GM23338 (cell line): ENCODE measurements around the gene CECR2. TPM values are rescaled to one million over a fixed set of nuclear protein-coding genes. Genes with fewer than 3 reads are reported as not detected.

Source experiments
- ATAC-seq: fragments of 200-7000 bp; cut with Tn5 transposase; 3 replicates; pipeline ENCODE4 v1.9.1; 2020
- DNase-seq: peaks from one replicate; pipeline ENCODE4 v3.0.0-alpha.2; 2015; ENCODE audit warnings: low spot score
- H2AFZ ChIP-seq: fragments of 200-600 bp; sonication (generic); 2 replicates; pipeline ENCODE4 v1.8.0; 2016; ENCODE audit warnings: antibody characterized with exemption, mild to moderate bottlenecking, moderate library complexity
- H3F3A ChIP-seq: fragments of 200-600 bp; sonication (generic); replicated peaks from 2 replicates; pipeline ENCODE4 v1.8.0; 2017; ENCODE audit warnings: antibody characterized with exemption, mixed run types, low read depth
- H3K27ac ChIP-seq: fragments of 200-600 bp; sonication (generic); 2 replicates; pipeline ENCODE4 v1.6.1; 2016; ENCODE audit warnings: low read depth
- H3K27me3 ChIP-seq: fragments of 200-600 bp; sonication (generic); 2 replicates; pipeline ENCODE4 v1.8.0; 2016; ENCODE audit warnings: mild to moderate bottlenecking, mixed run types, moderate library complexity; ENCODE audit not compliant: insufficient read depth
- H3K36me3 ChIP-seq: fragments of 200-600 bp; sonication (generic); 2 replicates; pipeline ENCODE4 v1.8.0; 2016; ENCODE audit warnings: mild to moderate bottlenecking; ENCODE audit not compliant: insufficient read depth
- H3K4me1 ChIP-seq: fragments of 200-600 bp; sonication (generic); 2 replicates; pipeline ENCODE4 v1.8.0; 2016; ENCODE audit warnings: mild to moderate bottlenecking, moderate library complexity; ENCODE audit not compliant: insufficient read depth
- H3K4me2 ChIP-seq: fragments of 200-600 bp; sonication (generic); 2 replicates; pipeline ENCODE4 v1.7.1; 2017; ENCODE audit warnings: mixed run types
- H3K4me3 ChIP-seq: fragments of 200-600 bp; sonication (generic); 2 replicates; pipeline ENCODE4 v1.6.1; 2016; ENCODE audit warnings: mixed run types
- H3K79me2 ChIP-seq: fragments of 200-600 bp; sonication (generic); replicated peaks from 2 replicates; pipeline ENCODE4 v1.8.0; 2017; ENCODE audit warnings: mild to moderate bottlenecking; ENCODE audit not compliant: insufficient read depth
- H3K9me2 ChIP-seq: fragments of 200-600 bp; sonication (generic); 2 replicates; pipeline ENCODE4 v1.8.0; 2017; ENCODE audit not compliant: insufficient read depth
- H4K20me1 ChIP-seq: fragments of 200-600 bp; sonication (generic); replicated peaks from 2 replicates; pipeline ENCODE4 v1.8.0; 2017; ENCODE audit warnings: mild to moderate bottlenecking; ENCODE audit not compliant: insufficient read depth
- H3K27ac Mint-ChIP-seq: 2 replicates; pipeline ENCODE4 v1.8.0; 2020; ENCODE audit warnings: inconsistent platforms, mild to moderate bottlenecking, moderate library complexity, mixed read lengths
- H3K27me3 Mint-ChIP-seq: 3 replicates; pipeline ENCODE4 v1.8.0; 2022; ENCODE audit warnings: low read depth, mild to moderate bottlenecking, moderate library complexity, mixed read lengths, inconsistent platforms; ENCODE audit not compliant: insufficient read depth, poor library complexity
- H3K36me3 Mint-ChIP-seq: 3 replicates; pipeline ENCODE4 v1.8.0; 2021; ENCODE audit warnings: low read depth, mild to moderate bottlenecking, inconsistent platforms, moderate library complexity, mixed read lengths
- H3K4me1 Mint-ChIP-seq: 3 replicates; pipeline ENCODE4 v1.8.0; 2020; ENCODE audit warnings: mild to moderate bottlenecking, inconsistent platforms, mixed read lengths
- H3K4me3 Mint-ChIP-seq: 3 replicates; pipeline ENCODE4 v1.8.0; 2021; ENCODE audit warnings: moderate library complexity, mild to moderate bottlenecking, inconsistent platforms, mixed read lengths
- H3K9me3 Mint-ChIP-seq: 3 replicates; pipeline ENCODE4 v1.8.0; 2020; ENCODE audit warnings: moderate library complexity, mild to moderate bottlenecking, inconsistent platforms, mixed read lengths
- CREB1 ChIP-seq: fragments of 250-450 bp; sonication (Bioruptor Pico); IDR thresholded peaks from 2 replicates; pipeline ENCODE4 v1.5.0; 2020; ENCODE audit warnings: low read depth, mild to moderate bottlenecking, moderate library complexity
- EZH2phosphoT487 ChIP-seq: fragments of 200-600 bp; sonication (generic); IDR thresholded peaks from one replicate; pipeline ENCODE4 v1.8.1; 2018; ENCODE audit warnings: antibody characterized with exemption; ENCODE audit not compliant: unreplicated experiment
- POLR2AphosphoS5 ChIP-seq: IDR thresholded peaks from 2 replicates; pipeline ENCODE4 v1.6.1; 2016; ENCODE audit warnings: antibody characterized with exemption, low read depth
- STAT1 ChIP-seq: IDR thresholded peaks from one replicate; pipeline ENCODE4 v1.6.1; 2016; ENCODE audit warnings: antibody characterized with exemption; ENCODE audit not compliant: unreplicated experiment
- ZNF114 ChIP-seq: fragments of 250-450 bp; sonication (Bioruptor Pico); IDR thresholded peaks from 2 replicates; pipeline ENCODE4 v1.5.0; 2020; ENCODE audit warnings: mild to moderate bottlenecking, moderate library complexity
- polyA plus RNA-seq: library from polyadenylated mRNA; unstranded; fragments of >200 nt; fragmentation: Nextera tagmentation; extraction: Ambion mirVana; gene quantifications from 2 replicates; pipeline ENCODE4 v1.2.1, GENCODE V29; 2016
- total RNA-seq: library from RNA; depleted of rRNA; stranded (reverse); fragments of >200 nt; shearing (Covaris generic); gene quantifications from 2 replicates; pipeline ENCODE4 v1.2.3, GENCODE V29; 2014
- TF ChIP-seq, protein P1 (sequence below): fragments of 250-450 bp; sonication (Bioruptor Pico); IDR thresholded peaks from 2 replicates; pipeline ENCODE4 v1.5.0; 2020; ENCODE audit warnings: mild to moderate bottlenecking, moderate library complexity
- TF ChIP-seq, protein P2 (sequence below), 2 experiments: fragments of 200-600 bp in 1 of 2; sonication (generic) in 1 of 2; conservative IDR thresholded peaks; 2 replicates each; pipeline versions ENCODE4 v1.5.1 to v1.6.1; 2016 to 2017; ENCODE audit warnings: antibody characterized with exemption in 2 of 2, low read depth in 2 of 2, mild to moderate bottlenecking in 2 of 2, moderate library complexity in 1 of 2
- TF ChIP-seq, protein P3 (sequence below): IDR thresholded peaks from 2 replicates; pipeline ENCODE4 v1.6.1; 2016; ENCODE audit warnings: antibody characterized with exemption

CECR2 gene
- total and polyA plus RNA-seq, 2 experiments from 2014 or later, result 18.4 to 110 TPM

DNA sequence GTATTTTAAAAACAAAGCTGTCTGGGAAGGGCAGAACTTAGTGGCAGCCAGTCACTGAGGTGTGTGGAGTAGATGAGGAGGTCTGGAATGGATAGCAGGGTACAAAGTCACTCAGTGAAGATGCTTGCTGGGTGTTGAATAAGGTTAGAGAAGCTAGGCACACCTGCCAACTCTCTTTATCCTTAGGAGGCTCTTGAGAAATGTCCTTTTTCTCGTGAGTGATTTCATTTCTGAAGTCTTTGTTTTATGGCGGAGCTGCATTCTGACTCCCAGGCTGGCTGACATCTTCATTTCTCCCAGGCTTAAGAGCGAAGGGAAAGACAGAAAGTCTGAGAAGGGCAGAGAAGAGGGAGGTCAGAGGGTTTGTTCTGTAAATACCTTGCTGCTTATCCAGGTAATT is 31.0 kb downstream of the CECR2 start (continued):
- TF ChIP-seq, protein P1, sequence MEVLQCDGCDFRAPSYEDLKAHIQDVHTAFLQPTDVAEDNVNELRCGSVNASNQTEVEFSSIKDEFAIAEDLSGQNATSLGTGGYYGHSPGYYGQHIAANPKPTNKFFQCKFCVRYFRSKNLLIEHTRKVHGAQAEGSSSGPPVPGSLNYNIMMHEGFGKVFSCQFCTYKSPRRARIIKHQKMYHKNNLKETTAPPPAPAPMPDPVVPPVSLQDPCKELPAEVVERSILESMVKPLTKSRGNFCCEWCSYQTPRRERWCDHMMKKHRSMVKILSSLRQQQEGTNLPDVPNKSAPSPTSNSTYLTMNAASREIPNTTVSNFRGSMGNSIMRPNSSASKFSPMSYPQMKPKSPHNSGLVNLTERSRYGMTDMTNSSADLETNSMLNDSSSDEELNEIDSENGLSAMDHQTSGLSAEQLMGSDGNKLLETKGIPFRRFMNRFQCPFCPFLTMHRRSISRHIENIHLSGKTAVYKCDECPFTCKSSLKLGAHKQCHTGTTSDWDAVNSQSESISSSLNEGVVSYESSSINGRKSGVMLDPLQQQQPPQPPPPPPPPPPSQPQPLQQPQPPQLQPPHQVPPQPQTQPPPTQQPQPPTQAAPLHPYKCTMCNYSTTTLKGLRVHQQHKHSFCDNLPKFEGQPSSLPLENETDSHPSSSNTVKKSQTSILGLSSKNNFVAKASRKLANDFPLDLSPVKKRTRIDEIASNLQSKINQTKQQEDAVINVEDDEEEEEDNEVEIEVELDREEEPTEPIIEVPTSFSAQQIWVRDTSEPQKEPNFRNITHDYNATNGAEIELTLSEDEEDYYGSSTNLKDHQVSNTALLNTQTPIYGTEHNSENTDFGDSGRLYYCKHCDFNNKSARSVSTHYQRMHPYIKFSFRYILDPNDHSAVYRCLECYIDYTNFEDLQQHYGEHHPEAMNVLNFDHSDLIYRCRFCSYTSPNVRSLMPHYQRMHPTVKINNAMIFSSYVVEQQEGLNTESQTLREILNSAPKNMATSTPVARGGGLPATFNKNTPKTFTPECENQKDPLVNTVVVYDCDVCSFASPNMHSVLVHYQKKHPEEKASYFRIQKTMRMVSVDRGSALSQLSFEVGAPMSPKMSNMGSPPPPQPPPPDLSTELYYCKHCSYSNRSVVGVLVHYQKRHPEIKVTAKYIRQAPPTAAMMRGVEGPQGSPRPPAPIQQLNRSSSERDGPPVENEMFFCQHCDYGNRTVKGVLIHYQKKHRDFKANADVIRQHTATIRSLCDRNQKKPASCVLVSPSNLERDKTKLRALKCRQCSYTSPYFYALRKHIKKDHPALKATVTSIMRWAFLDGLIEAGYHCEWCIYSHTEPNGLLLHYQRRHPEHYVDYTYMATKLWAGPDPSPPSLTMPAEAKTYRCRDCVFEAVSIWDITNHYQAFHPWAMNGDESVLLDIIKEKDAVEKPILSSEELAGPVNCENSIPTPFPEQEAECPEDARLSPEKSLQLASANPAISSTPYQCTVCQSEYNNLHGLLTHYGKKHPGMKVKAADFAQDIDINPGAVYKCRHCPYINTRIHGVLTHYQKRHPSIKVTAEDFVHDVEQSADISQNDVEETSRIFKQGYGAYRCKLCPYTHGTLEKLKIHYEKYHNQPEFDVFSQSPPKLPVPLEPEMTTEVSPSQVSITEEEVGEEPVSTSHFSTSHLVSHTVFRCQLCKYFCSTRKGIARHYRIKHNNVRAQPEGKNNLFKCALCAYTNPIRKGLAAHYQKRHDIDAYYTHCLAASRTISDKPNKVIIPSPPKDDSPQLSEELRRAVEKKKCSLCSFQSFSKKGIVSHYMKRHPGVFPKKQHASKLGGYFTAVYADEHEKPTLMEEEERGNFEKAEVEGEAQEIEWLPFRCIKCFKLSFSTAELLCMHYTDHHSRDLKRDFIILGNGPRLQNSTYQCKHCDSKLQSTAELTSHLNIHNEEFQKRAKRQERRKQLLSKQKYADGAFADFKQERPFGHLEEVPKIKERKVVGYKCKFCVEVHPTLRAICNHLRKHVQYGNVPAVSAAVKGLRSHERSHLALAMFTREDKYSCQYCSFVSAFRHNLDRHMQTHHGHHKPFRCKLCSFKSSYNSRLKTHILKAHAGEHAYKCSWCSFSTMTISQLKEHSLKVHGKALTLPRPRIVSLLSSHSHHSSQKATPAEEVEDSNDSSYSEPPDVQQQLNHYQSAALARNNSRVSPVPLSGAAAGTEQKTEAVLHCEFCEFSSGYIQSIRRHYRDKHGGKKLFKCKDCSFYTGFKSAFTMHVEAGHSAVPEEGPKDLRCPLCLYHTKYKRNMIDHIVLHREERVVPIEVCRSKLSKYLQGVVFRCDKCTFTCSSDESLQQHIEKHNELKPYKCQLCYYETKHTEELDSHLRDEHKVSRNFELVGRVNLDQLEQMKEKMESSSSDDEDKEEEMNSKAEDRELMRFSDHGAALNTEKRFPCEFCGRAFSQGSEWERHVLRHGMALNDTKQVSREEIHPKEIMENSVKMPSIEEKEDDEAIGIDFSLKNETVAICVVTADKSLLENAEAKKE (CRISPR knock-in tag), result no peak
- no peak for TF ChIP-seq EZH2phosphoT487
- TF ChIP-seq, protein P2, sequence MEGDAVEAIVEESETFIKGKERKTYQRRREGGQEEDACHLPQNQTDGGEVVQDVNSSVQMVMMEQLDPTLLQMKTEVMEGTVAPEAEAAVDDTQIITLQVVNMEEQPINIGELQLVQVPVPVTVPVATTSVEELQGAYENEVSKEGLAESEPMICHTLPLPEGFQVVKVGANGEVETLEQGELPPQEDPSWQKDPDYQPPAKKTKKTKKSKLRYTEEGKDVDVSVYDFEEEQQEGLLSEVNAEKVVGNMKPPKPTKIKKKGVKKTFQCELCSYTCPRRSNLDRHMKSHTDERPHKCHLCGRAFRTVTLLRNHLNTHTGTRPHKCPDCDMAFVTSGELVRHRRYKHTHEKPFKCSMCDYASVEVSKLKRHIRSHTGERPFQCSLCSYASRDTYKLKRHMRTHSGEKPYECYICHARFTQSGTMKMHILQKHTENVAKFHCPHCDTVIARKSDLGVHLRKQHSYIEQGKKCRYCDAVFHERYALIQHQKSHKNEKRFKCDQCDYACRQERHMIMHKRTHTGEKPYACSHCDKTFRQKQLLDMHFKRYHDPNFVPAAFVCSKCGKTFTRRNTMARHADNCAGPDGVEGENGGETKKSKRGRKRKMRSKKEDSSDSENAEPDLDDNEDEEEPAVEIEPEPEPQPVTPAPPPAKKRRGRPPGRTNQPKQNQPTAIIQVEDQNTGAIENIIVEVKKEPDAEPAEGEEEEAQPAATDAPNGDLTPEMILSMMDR (conservative IDR thresholded peaks at IDR 0.05; ENCODE audit: low read depth in 2 of 2), result no peak
- TF ChIP-seq, protein P3, sequence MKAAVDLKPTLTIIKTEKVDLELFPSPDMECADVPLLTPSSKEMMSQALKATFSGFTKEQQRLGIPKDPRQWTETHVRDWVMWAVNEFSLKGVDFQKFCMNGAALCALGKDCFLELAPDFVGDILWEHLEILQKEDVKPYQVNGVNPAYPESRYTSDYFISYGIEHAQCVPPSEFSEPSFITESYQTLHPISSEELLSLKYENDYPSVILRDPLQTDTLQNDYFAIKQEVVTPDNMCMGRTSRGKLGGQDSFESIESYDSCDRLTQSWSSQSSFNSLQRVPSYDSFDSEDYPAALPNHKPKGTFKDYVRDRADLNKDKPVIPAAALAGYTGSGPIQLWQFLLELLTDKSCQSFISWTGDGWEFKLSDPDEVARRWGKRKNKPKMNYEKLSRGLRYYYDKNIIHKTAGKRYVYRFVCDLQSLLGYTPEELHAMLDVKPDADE, result no peak

DNA sequence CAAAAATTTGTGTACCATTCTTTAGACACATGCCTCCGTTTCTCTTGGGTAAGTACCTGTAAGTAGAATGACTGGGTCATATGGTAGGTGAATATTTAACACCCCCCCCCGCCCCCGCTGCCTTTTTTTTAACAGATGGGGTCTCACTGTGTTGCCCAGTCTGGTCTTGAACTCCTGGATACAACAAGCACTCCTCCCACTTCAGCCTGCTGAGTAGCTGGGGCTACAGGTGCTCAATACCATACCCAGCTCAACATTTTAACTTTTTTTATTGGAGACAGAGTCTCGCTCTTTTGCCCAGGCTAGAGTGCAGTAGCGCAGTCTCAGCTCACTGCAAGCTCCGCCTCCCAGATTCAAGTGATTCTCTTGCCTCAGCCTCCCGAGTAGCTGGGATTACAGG is 32.5 kb downstream of the CECR2 start:
- DNase-seq, result no peak
- H3K79me2 ChIP-seq, result peaks cover 100% of the 10 kb centered on the region

More for the DNA sequence above, 32.5 kb downstream of the CECR2 start:
- Histone ChIP-seq H3K27me3 (no peaks in the 10 kb centered on the region), H3F3A (no peaks in the 10 kb centered on the region), H3K4me1 (peaks cover 35% of the 10 kb centered on the region), H3K27ac (no peak overlapping the region), H3K4me2 (no peak overlapping the region), H2AFZ (no peak overlapping the region), H4K20me1 (peaks cover 90% of the 10 kb centered on the region), H3K36me3 (no peaks in the 10 kb centered on the region), H3K9me2 (no peaks in the 10 kb centered on the region), H3K4me3 (no peak overlapping the region)
- Mint-ChIP-seq H3K36me3 (peaks cover 6% of the 10 kb centered on the region; the same call in 2 of the 3 replicates), H3K4me1 (peaks cover 34% of the 10 kb centered on the region), H3K4me3 (no peak overlapping the region), H3K9me3 (no peaks in the 10 kb centered on the region), H3K27me3 (no peaks in the 10 kb centered on the region), H3K27ac (no peak overlapping the region)
- no peak for TF ChIP-seq CREB1
- no peak for TF ChIP-seq ZNF114 (CRISPR knock-in tag)
- no peak for TF ChIP-seq STAT1
- TF ChIP-seq POLR2AphosphoS5, result no peak
- TF ChIP-seq, protein P2 (conservative IDR thresholded peaks at IDR 0.05; ENCODE audit: low read depth in 2 of 2), result no peak
- TF ChIP-seq EZH2phosphoT487, result no peak
- no peak for ATAC-seq
